ENCODE measurements around the gene SLC52A3.
"Not testable (repeated sequence)": the region's sequence is repeated elsewhere in the genome, so short reads cannot be mapped to it uniquely, and the experiment has no call there.

The SLC52A3 gene

DNA sequence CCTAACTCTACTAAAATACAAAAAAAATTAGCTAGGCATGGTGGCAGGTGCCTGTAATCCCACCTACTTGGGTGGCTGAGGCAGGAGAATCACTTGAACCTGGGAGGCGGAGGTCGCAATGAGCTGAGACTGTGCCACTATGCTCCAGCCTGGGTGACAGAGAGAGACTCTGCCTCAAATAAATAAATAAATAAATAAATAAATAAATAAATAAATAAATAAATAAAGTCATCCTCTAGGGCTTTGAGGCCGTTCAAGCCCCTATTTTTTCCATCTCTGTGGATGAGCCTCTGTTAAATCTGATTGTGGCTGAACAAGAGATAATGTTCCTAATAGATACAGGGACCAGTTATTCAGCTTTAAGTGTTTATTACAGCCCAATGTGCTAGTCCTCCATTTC lies 33.4 kb upstream of the SLC52A3 start:
- no peak for TF ChIP-seq CTCF (IDR thresholded peaks at IDR 0.05; ENCODE audit: low read depth, low read length, missing control alignments)
- no peak for DNase-seq (ENCODE audit: low read depth)
- in situ Hi-C loops (cut with HindIII; ENCODE audit: low sequenced_read_pairs) = no loop called here
- H3K4me3 ChIP-seq (ENCODE audit: low read depth, low read length) = no peak overlapping the region

DNA sequence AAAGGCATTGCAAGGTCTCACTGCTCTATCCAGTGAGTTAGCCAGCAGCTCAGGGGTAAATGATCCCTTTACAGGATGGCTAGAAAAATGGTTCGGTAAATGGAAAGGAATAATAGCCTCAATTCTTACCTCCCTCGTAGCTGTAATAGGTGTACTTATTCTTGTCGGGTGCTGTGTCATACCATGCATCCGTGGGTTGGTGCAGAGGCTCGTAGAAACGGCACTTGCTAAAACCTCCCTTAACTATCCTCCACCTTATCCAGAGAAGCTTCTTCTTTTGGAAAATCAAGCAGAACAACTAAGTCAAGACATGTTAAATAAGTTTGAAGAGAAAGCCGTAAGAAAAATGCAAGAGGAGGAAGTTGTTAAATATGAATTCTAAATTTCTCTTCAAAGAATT lies 31.7 kb upstream of the SLC52A3 start:
- H3K4me3 ChIP-seq (ENCODE audit: low read depth, low read length); in situ Hi-C loops (cut with HindIII; ENCODE audit: low sequenced_read_pairs); DNase-seq (ENCODE audit: low read depth): not testable (repeated sequence)

GRCh38 chr20:798746-799145 lies 30.4 kb upstream of the SLC52A3 start:
- H3K4me3 ChIP-seq (ENCODE audit: low read depth, low read length); in situ Hi-C loops (cut with HindIII; ENCODE audit: low sequenced_read_pairs); DNase-seq (ENCODE audit: low read depth): not testable (repeated sequence)

- no peak for DNase-seq (ENCODE audit: low read depth)
- in situ Hi-C loops (cut with HindIII; ENCODE audit: low sequenced_read_pairs) = no loop called here
- no peak overlapping the region for H3K4me3 ChIP-seq (ENCODE audit: low read depth, low read length)
- no peak for TF ChIP-seq CTCF (IDR thresholded peaks at IDR 0.05; ENCODE audit: low read depth, low read length, missing control alignments)
Observed at GRCh38 chr20:796921-797320, 28.6 kb upstream of the SLC52A3 start.

DNA sequence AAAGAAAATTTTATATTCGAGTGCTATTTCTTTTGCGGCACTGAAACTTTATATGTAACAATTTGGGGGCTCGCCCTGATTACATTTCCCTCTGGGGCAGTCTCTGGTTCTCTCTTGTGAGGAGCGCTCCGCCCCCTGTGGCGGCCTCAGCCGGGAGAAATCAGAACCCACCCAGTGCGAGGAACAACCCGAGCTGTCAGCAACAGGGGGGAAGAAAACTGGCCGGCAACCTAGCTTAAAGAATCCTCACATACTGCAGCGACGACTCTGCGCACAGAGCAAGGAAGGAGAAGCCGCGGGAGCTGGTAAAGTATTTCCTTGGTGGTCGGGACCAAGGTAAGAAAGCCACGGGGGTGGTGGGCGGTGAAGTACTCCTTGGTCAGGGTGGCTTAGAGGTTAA lies 23.9 kb upstream of the SLC52A3 start:
- H3K4me3 ChIP-seq (ENCODE audit: low read depth, low read length) = no peak overlapping the region
- DNase-seq (ENCODE audit: low read depth) = no peak
- in situ Hi-C loops (cut with HindIII; ENCODE audit: low sequenced_read_pairs) = no loop called here
- TF ChIP-seq CTCF (IDR thresholded peaks at IDR 0.05; ENCODE audit: low read depth, low read length, missing control alignments) = no peak

DNA sequence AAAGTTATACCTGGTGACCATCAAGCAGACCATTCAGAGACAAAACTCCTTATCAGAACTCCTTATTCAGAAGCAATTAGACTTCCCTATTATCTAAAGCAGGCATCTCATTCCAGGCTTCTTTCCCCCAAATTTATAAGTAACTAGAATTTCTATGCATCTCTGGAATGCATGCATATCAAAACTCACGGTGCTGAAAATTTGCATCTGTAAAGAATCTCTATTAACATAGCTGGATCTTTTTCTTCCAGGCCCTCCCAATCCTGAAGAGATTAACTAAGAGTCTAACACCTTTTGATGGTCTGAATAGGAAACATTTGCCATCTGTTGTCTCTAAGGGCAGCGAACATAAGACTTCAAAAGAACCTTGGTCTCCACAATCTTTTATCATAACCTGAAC lies 22.8 kb upstream of the SLC52A3 start:
- DNase-seq (ENCODE audit: low read depth) = no peak
- no peak for TF ChIP-seq CTCF (IDR thresholded peaks at IDR 0.05; ENCODE audit: low read depth, low read length, missing control alignments)
- H3K4me3 ChIP-seq (ENCODE audit: low read depth, low read length) = no peak overlapping the region
- in situ Hi-C loops (cut with HindIII; ENCODE audit: low sequenced_read_pairs) = no loop called here

DNA sequence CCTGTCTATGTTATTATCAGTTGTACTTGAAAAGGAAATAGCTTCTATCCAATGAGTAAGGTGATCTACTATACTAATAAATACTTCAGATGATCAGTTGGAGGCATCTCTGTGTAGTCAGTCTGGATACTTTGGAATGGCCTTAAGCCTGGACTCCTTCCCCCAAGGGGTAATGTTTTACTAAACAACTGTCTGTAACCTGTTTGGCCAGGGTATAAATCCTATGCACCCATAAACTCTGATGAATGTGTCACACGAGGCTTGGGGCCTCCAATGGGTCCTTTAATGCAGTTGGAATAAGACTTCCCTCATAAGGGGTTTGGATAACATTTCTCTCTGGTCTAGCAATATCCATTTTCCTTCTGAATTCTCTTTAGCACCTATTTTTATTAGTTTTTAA lies 19.5 kb upstream of the SLC52A3 start:
- no peak for TF ChIP-seq CTCF (IDR thresholded peaks at IDR 0.05; ENCODE audit: low read depth, low read length, missing control alignments)
- DNase-seq (ENCODE audit: low read depth) = no peak
- in situ Hi-C loops (cut with HindIII; ENCODE audit: low sequenced_read_pairs) = no loop called here
- no peak overlapping the region for H3K4me3 ChIP-seq (ENCODE audit: low read depth, low read length)

DNA sequence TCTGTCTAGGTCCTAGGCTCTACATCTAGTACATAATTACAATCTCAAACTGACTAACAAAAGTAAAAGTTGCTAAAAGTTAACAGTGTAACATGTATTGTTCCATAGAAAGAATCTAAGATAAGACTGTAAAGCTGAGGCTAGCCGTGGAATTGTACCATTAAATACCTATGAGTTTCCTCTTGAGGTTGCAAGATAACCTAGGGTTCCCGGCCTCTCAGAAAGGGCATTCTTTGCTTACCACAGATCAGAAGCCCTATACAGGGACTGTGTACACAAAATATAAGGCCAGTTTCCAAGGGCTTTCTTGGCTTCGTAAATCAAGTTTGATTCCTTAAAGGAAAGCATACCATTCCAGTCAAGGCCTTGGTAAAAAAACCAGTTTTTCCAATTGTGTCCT lies 11.5 kb upstream of the SLC52A3 start:
- in situ Hi-C loops (cut with HindIII; ENCODE audit: low sequenced_read_pairs) = no loop called here
- no peak for DNase-seq (ENCODE audit: low read depth)
- no peak overlapping the region for H3K4me3 ChIP-seq (ENCODE audit: low read depth, low read length)
- no peak for TF ChIP-seq CTCF (IDR thresholded peaks at IDR 0.05; ENCODE audit: low read depth, low read length, missing control alignments)
